Measurements from ENCODE around the gene HPS1. TPM values are rescaled to one million over a fixed set of nuclear protein-coding genes. Genes with fewer than 3 reads are reported as not detected.

Gene HPS1
- total RNA-seq, 1 donor from 2014 or later: 51.7 TPM

- TF ChIP-seq, protein P1, sequence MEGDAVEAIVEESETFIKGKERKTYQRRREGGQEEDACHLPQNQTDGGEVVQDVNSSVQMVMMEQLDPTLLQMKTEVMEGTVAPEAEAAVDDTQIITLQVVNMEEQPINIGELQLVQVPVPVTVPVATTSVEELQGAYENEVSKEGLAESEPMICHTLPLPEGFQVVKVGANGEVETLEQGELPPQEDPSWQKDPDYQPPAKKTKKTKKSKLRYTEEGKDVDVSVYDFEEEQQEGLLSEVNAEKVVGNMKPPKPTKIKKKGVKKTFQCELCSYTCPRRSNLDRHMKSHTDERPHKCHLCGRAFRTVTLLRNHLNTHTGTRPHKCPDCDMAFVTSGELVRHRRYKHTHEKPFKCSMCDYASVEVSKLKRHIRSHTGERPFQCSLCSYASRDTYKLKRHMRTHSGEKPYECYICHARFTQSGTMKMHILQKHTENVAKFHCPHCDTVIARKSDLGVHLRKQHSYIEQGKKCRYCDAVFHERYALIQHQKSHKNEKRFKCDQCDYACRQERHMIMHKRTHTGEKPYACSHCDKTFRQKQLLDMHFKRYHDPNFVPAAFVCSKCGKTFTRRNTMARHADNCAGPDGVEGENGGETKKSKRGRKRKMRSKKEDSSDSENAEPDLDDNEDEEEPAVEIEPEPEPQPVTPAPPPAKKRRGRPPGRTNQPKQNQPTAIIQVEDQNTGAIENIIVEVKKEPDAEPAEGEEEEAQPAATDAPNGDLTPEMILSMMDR (IDR thresholded peaks at IDR 0.05; ENCODE audit: unreplicated experiment): no peak
- H3K27me3 Mint-ChIP-seq (ENCODE audit: low read depth): no peaks in the 10 kb centered on the region
- DNase-seq (ENCODE audit: low spot score in 2 of 2, unreplicated experiment in 2 of 2): no peak
- peaks cover 15% of the 10 kb centered on the region for H3K36me3 Mint-ChIP-seq
- H3K9me3 Mint-ChIP-seq: no peaks in the 10 kb centered on the region
- H3K4me1 Mint-ChIP-seq: peaks cover 4% of the 10 kb centered on the region
- H3K4me3 Mint-ChIP-seq: no peak overlapping the region
- no peak overlapping the region for H3K27ac Mint-ChIP-seq
Observed at GRCh38 chr10:98404571-98405359, 42.0 kb downstream of the HPS1 start.

DNA sequence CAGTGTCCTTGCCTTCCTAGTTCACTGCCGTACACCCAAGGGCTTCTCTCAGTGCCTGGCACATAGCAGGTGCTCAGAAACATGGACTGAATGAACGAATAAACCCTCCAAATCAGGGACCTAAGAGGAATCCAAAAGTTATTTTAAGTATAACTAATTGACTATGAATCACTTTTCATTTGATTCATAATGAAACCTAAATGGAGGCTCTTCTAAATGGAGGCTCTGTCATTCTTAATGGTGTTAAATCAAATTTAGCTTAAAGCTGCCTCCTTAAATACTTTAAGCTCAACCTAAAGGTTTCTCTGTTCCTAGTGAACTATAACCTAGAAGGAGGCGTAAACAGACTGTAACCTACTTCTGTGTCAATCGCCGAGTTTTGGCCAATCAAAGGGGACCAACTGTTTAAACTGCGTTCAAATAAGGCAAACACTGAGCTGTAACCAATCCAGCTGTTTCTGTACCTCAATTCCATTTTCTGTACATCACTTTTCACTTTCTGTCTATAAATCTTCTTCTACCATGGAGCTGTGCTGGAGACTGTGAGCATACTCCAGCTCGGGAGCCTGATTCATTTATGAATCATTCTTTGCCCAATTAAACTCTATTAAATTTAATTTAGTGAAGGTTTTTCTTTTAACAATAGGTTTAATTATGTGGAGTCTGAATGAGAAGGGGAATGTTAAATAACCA, 42.8 kb downstream of the HPS1 start:
- TF ChIP-seq, protein P1 (IDR thresholded peaks at IDR 0.05; ENCODE audit: unreplicated experiment): no peak
- Mint-ChIP-seq H3K4me1 (peaks cover 4% of the 10 kb centered on the region), H3K27ac (no peak overlapping the region), H3K9me3 (no peaks in the 10 kb centered on the region), H3K27me3 (ENCODE audit: low read depth) (no peaks in the 10 kb centered on the region), H3K36me3 (peaks cover 15% of the 10 kb centered on the region), H3K4me3 (no peak overlapping the region)
- DNase-seq (ENCODE audit: low spot score in 2 of 2, unreplicated experiment in 2 of 2): no peak

- H3K27me3 Mint-ChIP-seq (ENCODE audit: low read depth): no peaks in the 10 kb centered on the region
- H3K36me3 Mint-ChIP-seq: peaks cover 17% of the 10 kb centered on the region
- no peak overlapping the region for H3K27ac Mint-ChIP-seq
- TF ChIP-seq, protein P1 (IDR thresholded peaks at IDR 0.05; ENCODE audit: unreplicated experiment): no peak
- DNase-seq (ENCODE audit: low spot score in 2 of 2, unreplicated experiment in 2 of 2): no peak
- H3K4me1 Mint-ChIP-seq: peaks cover 4% of the 10 kb centered on the region
- H3K9me3 Mint-ChIP-seq: no peaks in the 10 kb centered on the region
- H3K4me3 Mint-ChIP-seq: no peak overlapping the region
Observed at GRCh38 chr10:98402931-98403718, 43.6 kb downstream of the HPS1 start.

DNA sequence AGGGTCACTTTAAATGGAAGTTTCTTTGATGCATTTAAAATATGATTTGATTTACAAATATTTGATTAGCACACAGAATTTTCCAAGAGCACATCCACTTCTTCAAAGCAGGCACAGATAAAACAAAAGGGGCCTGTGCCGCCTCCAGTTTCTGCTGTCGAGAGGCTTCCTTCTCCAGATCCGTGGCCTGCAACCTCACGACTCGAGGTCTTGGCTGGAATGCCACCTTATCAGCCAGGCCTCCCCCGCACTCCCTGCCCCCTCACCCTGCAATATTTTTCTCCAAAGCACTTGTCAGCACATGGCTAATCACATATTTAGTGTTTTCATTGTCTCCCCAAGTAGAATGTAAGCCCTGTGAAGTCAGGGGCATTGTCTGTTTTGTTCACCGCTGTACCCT, 44.3 kb downstream of the HPS1 start:
- no peaks in the 10 kb centered on the region for H3K27me3 Mint-ChIP-seq (ENCODE audit: low read depth)
- peak overlapping the region; percentile 40 for H3K27ac Mint-ChIP-seq
- no peaks in the 10 kb centered on the region for H3K9me3 Mint-ChIP-seq
- TF ChIP-seq, protein P1 (IDR thresholded peaks at IDR 0.05; ENCODE audit: unreplicated experiment): no peak
- H3K4me1 Mint-ChIP-seq: peaks cover 4% of the 10 kb centered on the region
- DNase-seq (ENCODE audit: low spot score in 2 of 2, unreplicated experiment in 2 of 2): no peak
- H3K36me3 Mint-ChIP-seq: peaks cover 19% of the 10 kb centered on the region
- H3K4me3 Mint-ChIP-seq: no peak overlapping the region

GRCh38 chr10:98400482-98400881, 46.3 kb downstream of the HPS1 start:
- Mint-ChIP-seq H3K27ac (no peak overlapping the region), H3K27me3 (ENCODE audit: low read depth) (no peaks in the 10 kb centered on the region), H3K4me1 (peaks cover 4% of the 10 kb centered on the region), H3K4me3 (no peak overlapping the region), H3K9me3 (no peaks in the 10 kb centered on the region), H3K36me3 (peaks cover 35% of the 10 kb centered on the region)
- TF ChIP-seq, protein P1 (IDR thresholded peaks at IDR 0.05; ENCODE audit: unreplicated experiment): no peak
- no peak for DNase-seq (ENCODE audit: low spot score in 2 of 2, unreplicated experiment in 2 of 2)

Measured in mesothelial cell of epicardium (in vitro differentiated cells).